GM19372 (cell line): ENCODE measurements around the gene ARHGEF37.

ENCODE experiments used
- ATAC-seq: cut with Tn5 transposase; IDR thresholded peaks from one replicate; pipeline ENCODE4 v1.9.1; 2021; ENCODE audit warnings: mild to moderate bottlenecking, low read depth, moderate library complexity; ENCODE audit not compliant: unreplicated experiment

ARHGEF37 gene

DNA sequence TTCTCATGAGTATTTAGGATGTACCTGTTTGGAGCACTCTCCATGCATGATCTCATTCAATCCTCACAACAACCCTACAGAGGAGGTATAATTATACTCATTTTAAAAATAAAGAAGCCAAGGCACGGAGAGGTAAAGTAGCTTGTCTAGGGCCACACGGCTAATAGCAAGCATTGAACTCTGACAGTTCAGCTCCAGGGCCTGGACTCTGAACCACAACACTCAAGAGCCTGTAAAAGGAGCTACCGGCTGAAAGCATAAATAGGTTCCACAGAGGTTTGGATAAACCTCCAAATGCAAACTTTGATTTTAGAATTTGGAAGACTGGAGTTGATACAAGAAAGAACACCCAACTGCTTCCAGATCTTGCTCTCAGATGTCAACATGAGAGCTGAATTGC is 41.2 kb downstream of the ARHGEF37 start:
- no peak for ATAC-seq

DNA sequence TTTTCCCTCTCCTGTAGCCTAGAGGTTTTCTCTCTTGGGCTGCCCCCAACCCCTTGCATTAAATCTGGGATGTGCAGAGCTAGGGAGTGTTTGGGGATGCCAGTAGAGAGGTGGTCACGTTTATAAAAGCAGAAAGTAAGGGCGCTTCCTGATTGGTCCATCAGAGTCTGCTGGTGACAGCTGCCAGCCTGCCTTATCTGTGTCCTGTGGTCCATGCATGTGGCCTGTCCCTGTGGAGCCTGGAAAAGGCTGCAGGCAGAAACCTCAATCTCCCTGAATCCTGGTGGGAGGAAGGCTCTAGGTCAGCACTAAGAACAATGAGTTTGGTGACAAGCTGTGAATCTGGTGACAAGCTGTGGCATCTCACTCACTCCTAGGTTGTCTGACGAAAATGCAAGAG is 42.2 kb downstream of the ARHGEF37 start:
- ATAC-seq = no peak

DNA sequence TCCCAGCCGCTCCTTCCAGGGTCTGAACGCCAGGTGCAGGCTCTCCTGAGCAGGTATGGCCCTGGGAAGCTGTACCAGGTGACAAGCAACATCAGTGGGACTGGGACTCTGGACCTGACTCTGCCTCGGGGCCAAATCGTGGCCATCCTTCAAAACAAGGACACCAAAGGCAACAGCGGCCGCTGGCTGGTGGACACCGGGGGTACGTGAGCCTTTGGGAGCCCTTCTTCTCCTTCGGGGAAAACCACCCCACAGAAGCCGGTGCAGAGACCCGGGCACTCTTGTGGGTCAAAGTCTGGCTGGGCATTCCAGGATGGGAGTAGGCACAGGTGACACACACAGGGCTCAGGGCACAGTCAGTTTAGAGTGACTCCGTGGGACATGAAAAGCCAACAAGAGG is 45.8 kb downstream of the ARHGEF37 start:
- ATAC-seq = no peak

DNA sequence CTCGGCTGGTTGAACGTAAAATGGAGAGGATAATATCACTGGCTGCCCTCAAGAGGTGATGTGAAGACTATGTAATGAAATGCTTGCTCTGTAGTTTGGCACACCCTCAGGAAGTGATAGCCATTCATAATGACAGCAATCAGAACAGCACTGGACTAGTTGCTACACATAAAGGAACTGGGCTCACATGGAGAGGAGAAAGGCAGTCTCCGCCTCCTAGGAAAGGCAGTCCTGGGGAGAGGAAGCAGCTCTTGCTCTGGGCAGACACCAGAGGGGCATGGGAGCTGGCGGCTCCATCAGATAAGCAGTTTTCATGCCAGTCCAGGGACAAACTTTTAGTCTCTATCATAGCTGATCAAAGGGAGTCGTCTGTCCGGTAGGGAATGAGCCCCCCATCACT is 46.9 kb downstream of the ARHGEF37 start:
- no peak for ATAC-seq

DNA sequence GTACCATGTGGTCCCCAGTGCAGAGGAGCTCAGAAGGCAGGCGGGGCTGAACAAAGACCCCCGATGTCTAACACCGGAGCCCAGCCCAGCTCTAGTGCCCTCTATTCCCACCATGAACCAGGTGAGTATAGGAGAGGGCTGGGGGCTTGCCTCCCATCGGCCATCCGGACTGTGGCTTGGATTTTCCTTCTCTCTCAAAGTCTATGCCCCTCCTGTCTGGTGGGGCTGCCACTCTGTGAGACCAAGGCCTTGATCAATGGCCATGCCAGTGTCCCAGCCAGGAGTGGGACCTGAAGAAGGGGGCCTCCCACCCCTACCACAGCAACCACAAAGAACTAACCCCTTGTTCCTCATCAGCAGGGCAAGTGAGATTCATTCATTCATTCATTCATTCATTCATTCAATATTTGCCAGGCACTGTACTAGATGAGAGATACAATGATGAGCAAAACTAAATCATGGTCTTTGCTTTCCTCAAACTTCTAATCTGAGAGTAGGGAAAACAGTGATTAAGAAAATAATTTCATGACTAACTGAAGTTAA is 47.6 kb downstream of the ARHGEF37 start:
- ATAC-seq = no peak

GRCh38 chr5:149629421-149629820 is 48.1 kb downstream of the ARHGEF37 start:
- ATAC-seq = no peak

DNA sequence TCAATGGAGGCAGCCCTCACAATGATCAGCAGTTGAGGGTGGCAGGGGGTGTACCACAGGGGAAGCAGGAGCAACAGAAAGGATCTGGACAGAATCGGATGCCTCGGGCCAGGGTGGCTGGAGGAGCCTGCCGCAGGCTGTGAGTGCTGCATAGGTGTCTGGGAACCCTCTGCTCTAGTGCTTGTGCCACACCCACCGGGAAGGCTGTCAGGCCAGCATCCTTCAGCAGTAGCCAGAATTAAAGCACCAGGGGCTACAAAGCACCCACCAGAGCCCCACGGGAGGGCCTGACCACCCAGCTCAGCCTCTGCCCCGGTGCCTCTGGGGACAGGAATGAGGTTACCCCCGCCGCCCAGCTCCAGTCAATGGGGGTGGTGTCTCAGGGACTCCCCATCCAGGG is 49.0 kb downstream of the ARHGEF37 start:
- ATAC-seq = no peak

- no peak for ATAC-seq
Observed at GRCh38 chr5:149631506-149631905, 50.2 kb downstream of the ARHGEF37 start.

- ATAC-seq = no peak
Observed at GRCh38 chr5:149632311-149633251, 51.3 kb downstream of the ARHGEF37 start.

- ATAC-seq = no peak
Observed at GRCh38 chr5:149633476-149634350, 52.4 kb downstream of the ARHGEF37 start.

DNA sequence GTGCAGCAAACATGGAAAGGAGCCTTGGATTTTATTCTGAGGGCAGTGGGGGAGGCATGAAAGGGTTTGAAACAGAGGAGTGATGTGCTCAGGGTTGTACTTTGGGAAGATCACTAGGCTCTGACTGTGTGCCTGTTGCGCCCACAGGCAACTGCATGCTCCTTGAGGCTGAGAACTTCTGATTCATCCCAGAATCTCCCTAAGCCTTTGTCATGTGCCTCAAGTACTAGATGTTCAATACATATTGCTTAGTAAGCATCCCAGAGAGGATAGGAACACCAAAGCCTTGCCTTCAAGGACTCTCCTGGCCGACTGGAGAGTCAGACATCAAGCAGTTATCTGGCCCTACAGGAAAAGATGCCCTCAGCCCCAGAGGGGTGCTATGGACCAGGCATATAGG is 54.1 kb downstream of the ARHGEF37 start:
- no peak for ATAC-seq

DNA sequence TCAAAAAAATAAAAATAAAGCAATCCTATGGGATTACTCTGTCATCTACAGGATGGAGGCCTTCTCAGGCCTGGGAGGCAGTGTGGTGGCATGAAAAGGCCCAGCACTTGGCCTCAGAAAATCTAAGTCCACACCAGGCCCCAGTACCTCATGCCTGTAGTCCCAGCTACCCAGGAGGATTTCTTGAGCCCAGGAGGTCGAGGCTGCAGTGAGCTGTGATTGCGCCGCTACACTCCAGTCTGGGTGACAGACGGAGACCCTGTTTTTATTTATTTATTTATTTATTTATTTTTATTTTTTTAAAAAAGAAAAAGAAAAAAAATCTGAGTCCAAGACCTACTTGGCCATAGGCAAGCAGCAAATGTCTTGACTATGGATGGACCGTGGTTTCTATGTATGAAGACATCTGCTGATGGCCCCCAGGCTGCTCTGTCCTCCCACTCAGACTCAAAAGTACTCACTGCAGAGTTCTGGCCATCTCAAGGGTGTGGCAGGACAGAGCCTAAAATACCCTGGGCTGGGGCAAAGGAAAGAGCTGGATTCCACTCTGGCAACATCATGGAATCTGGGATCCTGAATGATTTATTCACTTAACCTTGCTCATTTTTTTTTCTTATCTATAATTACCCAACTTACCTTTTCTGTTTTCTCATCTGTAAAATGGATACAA is 55.0 kb downstream of the ARHGEF37 start:
- ATAC-seq = no peak

GRCh38 chr5:149636861-149637246 is 55.6 kb downstream of the ARHGEF37 start:
- no peak for ATAC-seq

DNA sequence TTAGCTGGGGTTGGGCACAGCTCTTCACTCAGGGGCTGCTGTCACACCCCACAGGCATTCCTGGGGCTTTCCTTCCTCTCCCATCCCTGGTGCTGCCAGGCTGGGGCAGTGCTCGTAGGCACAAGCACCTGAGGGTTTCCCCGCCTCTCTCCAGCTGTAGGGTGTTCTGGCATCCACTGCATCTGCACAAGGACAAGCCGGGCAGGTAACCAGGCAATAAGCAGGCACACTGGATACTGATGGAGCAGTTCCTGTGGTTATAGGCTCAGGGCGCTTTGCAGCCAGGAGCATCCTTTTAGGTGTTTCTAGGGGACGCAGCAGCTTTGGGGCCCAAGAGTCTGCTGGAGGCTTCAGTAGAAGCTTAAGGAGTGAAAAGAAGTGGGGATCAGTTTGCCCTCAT is 56.8 kb downstream of the ARHGEF37 start:
- no peak for ATAC-seq

GRCh38 chr5:149638546-149639241 is 57.4 kb downstream of the ARHGEF37 start:
- no peak for ATAC-seq

DNA sequence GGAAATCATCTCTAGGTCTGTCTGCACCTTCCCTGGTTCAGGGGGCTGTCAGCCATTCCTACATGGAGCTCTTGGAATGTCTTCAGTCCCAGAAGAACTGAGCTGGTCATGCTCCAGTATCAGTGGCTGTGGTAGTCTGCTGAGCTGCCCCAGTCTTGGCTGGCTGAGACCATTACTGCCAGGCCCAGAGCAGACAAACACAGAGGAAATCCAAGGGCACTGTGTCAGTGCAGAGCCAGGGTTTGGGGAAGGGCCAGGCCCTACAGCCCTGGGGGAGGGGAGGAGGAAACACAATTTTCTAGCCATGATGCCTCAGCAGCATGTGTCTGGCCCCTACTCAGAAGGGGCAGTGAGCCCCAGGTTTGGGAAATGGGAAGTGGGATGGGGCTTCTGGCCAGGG is 58.4 kb downstream of the ARHGEF37 start:
- no peak for ATAC-seq

DNA sequence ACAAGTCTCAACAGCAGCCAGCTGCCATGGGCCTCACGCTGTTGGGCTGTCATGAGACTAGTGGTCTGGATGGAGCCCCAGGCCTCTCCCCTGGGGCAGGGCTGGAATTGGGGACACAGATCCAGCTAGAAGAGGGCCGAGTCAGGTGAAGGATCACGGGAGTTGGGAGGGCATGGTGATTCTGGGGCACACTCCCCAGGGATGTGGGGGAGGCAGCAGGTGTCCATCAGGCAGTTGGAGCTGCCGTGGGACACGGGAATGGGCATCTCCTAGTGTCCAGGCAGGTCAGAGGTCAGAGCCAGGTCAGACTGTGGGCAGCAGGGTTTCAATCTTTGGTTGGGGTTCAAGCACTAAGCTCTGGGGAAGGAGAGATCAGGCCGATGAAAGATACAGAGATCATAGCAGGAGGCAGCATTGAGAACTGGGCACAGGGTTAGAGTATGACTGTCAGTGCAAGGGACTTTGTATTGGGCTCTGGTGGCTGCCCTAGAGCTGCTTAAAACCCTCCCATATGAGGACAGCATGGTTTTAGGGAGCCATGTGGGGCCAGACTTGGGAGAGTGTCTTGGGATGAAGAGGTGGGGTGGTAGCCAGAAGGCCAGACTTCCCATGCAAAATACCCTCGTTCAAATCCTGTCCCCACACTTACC is 59.2 kb downstream of the ARHGEF37 start:
- ATAC-seq = no peak

DNA sequence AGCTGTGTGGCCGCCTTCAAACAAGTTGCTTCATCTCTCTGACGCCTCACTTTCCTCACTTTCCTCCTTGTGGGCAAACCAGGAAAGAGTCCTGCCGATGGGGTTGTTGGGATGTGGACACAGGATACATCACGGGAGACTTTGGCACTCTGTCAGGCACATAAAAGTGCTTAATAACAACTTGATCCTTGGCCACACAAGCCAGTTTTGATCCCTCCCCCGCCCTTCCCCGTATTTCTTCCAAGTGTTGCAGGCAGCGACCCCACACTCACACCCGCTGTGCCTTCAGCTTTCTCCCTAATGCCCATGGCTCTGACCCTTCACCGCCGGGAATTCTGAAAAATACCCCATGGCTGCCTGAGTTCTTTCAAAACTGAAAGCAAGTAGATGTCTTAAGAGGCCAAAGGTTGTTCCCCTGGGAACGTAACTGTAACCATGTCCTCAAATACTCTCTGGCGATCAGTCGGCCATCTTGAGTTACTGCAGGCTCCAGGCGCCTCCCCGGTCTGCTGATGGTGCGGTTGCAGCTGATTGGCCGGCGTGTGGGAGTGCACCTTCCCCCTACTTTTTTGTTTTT is 59.8 kb downstream of the ARHGEF37 start:
- ATAC-seq = no peak

DNA sequence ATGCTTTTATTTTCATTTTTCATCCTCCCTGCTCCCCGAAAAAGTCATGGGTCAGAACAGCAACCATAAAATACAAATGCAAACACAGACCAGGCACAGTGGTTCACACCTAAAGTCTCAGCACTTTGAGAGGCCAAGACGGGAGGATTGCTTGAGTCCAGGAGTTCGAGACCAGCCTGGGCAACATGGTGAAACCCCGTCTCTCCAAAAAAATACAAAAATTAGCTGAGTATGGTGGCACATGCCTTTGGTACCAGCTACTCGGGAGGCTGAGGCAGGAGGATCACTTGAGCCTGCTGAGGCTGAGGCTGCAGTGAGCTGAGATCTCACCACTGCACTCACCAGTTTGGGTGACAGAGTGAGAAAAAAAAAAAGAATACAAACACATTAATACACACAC is 60.3 kb downstream of the ARHGEF37 start:
- ATAC-seq = no peak
